ENCODE measurements around the gene TADA3. TPM values are rescaled to one million over a fixed set of nuclear protein-coding genes. Genes with fewer than 3 reads are reported as not detected.

TADA3 gene
- polyA plus RNA-seq, 2 of the 4 experiments (the other 2 are of a cell fraction): 42.6 to 50.3 TPM

- WGBS (ENCODE audit: missing lambda C conversion rate): 85% methylated on average over 8 of the region's 8 CpGs
- no peak for FAIRE-seq
- H3K4me3 ChIP-seq: no peak overlapping the region
- H3K4me2 ChIP-seq: no peak overlapping the region
- ATAC-seq: no peak
- no peak for DNase-seq (ENCODE audit: low read depth in 1 of 2, low spot score in 1 of 2)
- H3K9me3 ChIP-seq: no peaks in the 10 kb centered on the region
- no peak for TF ChIP-seq GATA3 (IDR thresholded peaks at IDR 0.05; ENCODE audit: borderline replicate concordance)
- no peak for TF ChIP-seq CTCF (IDR thresholded peaks at IDR 0.05)
- no peak for TF ChIP-seq HOXB13 (CRISPR knock-in tag; IDR thresholded peaks at IDR 0.05; ENCODE audit: low read depth)
- no peak for TF ChIP-seq CEBPB (IDR thresholded peaks at IDR 0.05)
- TF ChIP-seq RARB (CRISPR knock-in tag; IDR thresholded peaks at IDR 0.05): no peak
- no peak for TF ChIP-seq BHLHE40 (IDR thresholded peaks at IDR 0.05; ENCODE audit: low read depth, low read length)
- TF ChIP-seq RCOR1 (IDR thresholded peaks at IDR 0.05; ENCODE audit: low read depth, low read length): no peak
- ChIA-PET POLR2A (no interaction called here), CTCF (interaction anchor here (0.6 to 1.1 kb wide), 3 partner anchors 15 to 359 kb away, joined by 3 to 5 read pairs (median 3); no protein-coding TSS in a partner anchor)
- no peak overlapping the region for H3K27ac ChIP-seq
- no peaks in the 10 kb centered on the region for H3K4me1 ChIP-seq
Observed at GRCh38 chr3:9779721-9780457, 12.4 kb downstream of the TADA3 start.

GRCh38 chr3:9779075-9779593, 13.1 kb downstream of the TADA3 start:
- 83% methylated on average over 6 of the region's 6 CpGs for WGBS (ENCODE audit: missing lambda C conversion rate)
- TF ChIP-seq FOSL2 (IDR thresholded peaks at IDR 0.05) (no peak), FOSL2 (CRISPR knock-in tag; IDR thresholded peaks at IDR 0.05) (no peak), MAFK (IDR thresholded peaks at IDR 0.05; ENCODE audit: partially characterized antibody) (no peak), HOXB5 (CRISPR knock-in tag; IDR thresholded peaks at IDR 0.05) (no peak), RCOR1 (IDR thresholded peaks at IDR 0.05; ENCODE audit: low read depth, low read length) (no peak)
- Histone ChIP-seq H3K4me1 (no peaks in the 10 kb centered on the region), H3K4me3 (no peak overlapping the region), H3K27ac (no peak overlapping the region), H3K4me2 (no peak overlapping the region), H3K9me3 (no peaks in the 10 kb centered on the region)
- ATAC-seq (no peak), FAIRE-seq (no peak), DNase-seq (ENCODE audit: low read depth in 1 of 2, low spot score in 1 of 2) (no peak)
- CTCF ChIA-PET: interaction anchor here (1.3 to 1.5 kb wide), 2 partner anchors 7 to 26 kb away, joined by 3 to 4 read pairs; no protein-coding TSS in a partner anchor
- POLR2A ChIA-PET: interaction anchor here (1.1 kb wide), 1 partner anchor 14 kb away, joined by 4 read pairs; the partner anchor contains the start of genes ARPC4 and TADA3

GRCh38 chr3:9778143-9779074, 13.9 kb downstream of the TADA3 start:
- DNase-seq (ENCODE audit: low read depth in 1 of 2, low spot score in 1 of 2): no peak
- H3K27ac ChIP-seq: no peak overlapping the region
- 81% methylated on average over 5 of the region's 5 CpGs for WGBS (ENCODE audit: missing lambda C conversion rate)
- ChIA-PET POLR2A (interaction anchor here (1.1 kb wide), 1 partner anchor 14 kb away, joined by 4 read pairs; the partner anchor contains the start of genes ARPC4 and TADA3), CTCF (interaction anchor here (0.6 to 1.5 kb wide), 6 partner anchors 8 to 276 kb away, joined by 3 to 5 read pairs (median 3); no protein-coding TSS in a partner anchor)
- no peak for FAIRE-seq
- no peak overlapping the region for H3K4me2 ChIP-seq
- no peaks in the 10 kb centered on the region for H3K9me3 ChIP-seq
- no peaks in the 10 kb centered on the region for H3K4me1 ChIP-seq
- peak in 1 of 2 experiments; percentile 67; a peak in 2 of 6 replicates for ATAC-seq
- no peak overlapping the region for H3K4me3 ChIP-seq
- no peak for TF ChIP-seq CBX8 (IDR thresholded peaks at IDR 0.05)

GRCh38 chr3:9777694-9778021, 14.6 kb downstream of the TADA3 start:
- no peak for TF ChIP-seq CHD4 (IDR thresholded peaks at IDR 0.05; ENCODE audit: borderline replicate concordance)
- no peak for TF ChIP-seq CTCF (IDR thresholded peaks at IDR 0.05)
- no peak for TF ChIP-seq PHF8 (IDR thresholded peaks at IDR 0.05; ENCODE audit: borderline replicate concordance, low read depth)
- TF ChIP-seq MAX (IDR thresholded peaks at IDR 0.05): no peak
- no peak for TF ChIP-seq RARB (CRISPR knock-in tag; IDR thresholded peaks at IDR 0.05)
- no peak for TF ChIP-seq TP53 (CRISPR knock-in tag; IDR thresholded peaks at IDR 0.05)
- TF ChIP-seq EP300 (IDR thresholded peaks at IDR 0.05): no peak
- Histone ChIP-seq H3K4me1 (no peaks in the 10 kb centered on the region), H3K4me3 (no peak overlapping the region), H3K4me2 (no peak overlapping the region), H3K9me3 (no peaks in the 10 kb centered on the region), H3K27ac (no peak overlapping the region)
- 67% methylated on average over 1 of the region's 1 CpG for WGBS (ENCODE audit: missing lambda C conversion rate)
- ATAC-seq (no peak), DNase-seq (ENCODE audit: low read depth in 1 of 2, low spot score in 1 of 2) (no peak), FAIRE-seq (no peak)
- ChIA-PET CTCF (interaction anchor here (0.8 to 1.3 kb wide), 4 partner anchors 9 to 25 kb away, joined by 3 to 6 read pairs (median 3); no protein-coding TSS in a partner anchor), POLR2A (no interaction called here)
